Keratinocyte (primary cell): ENCODE data around the gene EFR3B. TPM values are rescaled to one million over a fixed set of nuclear protein-coding genes. Genes with fewer than 3 reads are reported as not detected.

Experiments
- DNase-seq: peaks from one replicate; pipeline ENCODE4 v3.0.0-alpha.2; 2011; ENCODE audit warnings: low read depth, missing footprints, low spot score
- FAIRE-seq: peaks from 2 replicates; lab custom pipeline; 2011; peaks lifted over from hg19 to GRCh38; lab: Jason Lieb, UNC
- H2AFZ ChIP-seq: 2 replicates; pipeline ENCODE4 v1.6.0; 2012; ENCODE audit warnings: low read length, control low read depth, inconsistent platforms; ENCODE audit not compliant: control insufficient read depth
- H3K27ac ChIP-seq: 2 replicates; pipeline ENCODE4 v1.5.1; 2011; ENCODE audit warnings: low read length; ENCODE audit not compliant: control insufficient read depth, insufficient read depth
- H3K27me3 ChIP-seq: 3 replicates; pipeline ENCODE4 v1.6.0; 2011; ENCODE audit warnings: low read length; ENCODE audit not compliant: control insufficient read depth, insufficient read depth; ENCODE audit errors: extremely low read depth
- H3K36me3 ChIP-seq, 2 experiments: 2 replicates in 1 of 2; 3 replicates in 1 of 2; pipeline ENCODE4 v1.5.1; 2011; ENCODE audit warnings: low read length in 2 of 2, mild to moderate bottlenecking in 1 of 2; ENCODE audit not compliant: control insufficient read depth in 2 of 2, insufficient read depth in 2 of 2; ENCODE audit errors: extremely low read depth in 1 of 2
- H3K4me1 ChIP-seq: 3 replicates; pipeline ENCODE4 v1.5.1; 2011; ENCODE audit warnings: low read length; ENCODE audit not compliant: control insufficient read depth, insufficient read depth; ENCODE audit errors: extremely low read depth
- H3K4me2 ChIP-seq: 3 replicates; pipeline ENCODE4 v1.6.0; 2011; ENCODE audit warnings: low read depth, low read length; ENCODE audit not compliant: control insufficient read depth, insufficient read depth; ENCODE audit errors: extremely low read depth
- H3K4me3 ChIP-seq, 3 experiments: fragments of 200-600 bp in 1 of 3; sonication (generic) in 1 of 3; 2 replicates in 2 of 3; 3 replicates in 1 of 3; pipeline ENCODE4 v1.5.1; 2011 to 2016; ENCODE audit warnings: low read length in 3 of 3, mild to moderate bottlenecking in 3 of 3, control low read depth in 2 of 3, inconsistent platforms in 1 of 3, low read depth in 1 of 3, mixed read lengths in 1 of 3, mixed run types in 1 of 3, moderate library complexity in 1 of 3; ENCODE audit not compliant: control insufficient read depth in 2 of 3, insufficient read depth in 2 of 3; ENCODE audit errors: extremely low read depth in 1 of 3
- H3K79me2 ChIP-seq: 2 replicates; pipeline ENCODE4 v1.6.0; 2012; ENCODE audit warnings: low read length; ENCODE audit not compliant: control insufficient read depth, insufficient read depth
- H3K9ac ChIP-seq: 3 replicates; pipeline ENCODE4 v1.6.0; 2011; ENCODE audit warnings: low read length; ENCODE audit not compliant: control insufficient read depth, insufficient read depth; ENCODE audit errors: extremely low read depth
- H3K9me1 ChIP-seq: 3 replicates; pipeline ENCODE4 v1.6.0; 2011; ENCODE audit warnings: low read length; ENCODE audit not compliant: control insufficient read depth, insufficient read depth; ENCODE audit errors: extremely low read depth
- H3K9me3 ChIP-seq: 2 replicates; pipeline ENCODE4 v1.5.1; 2012; ENCODE audit warnings: low read depth, low read length; ENCODE audit not compliant: control insufficient read depth
- H4K20me1 ChIP-seq: 3 replicates; pipeline ENCODE4 v1.6.0; 2011; ENCODE audit warnings: low read length; ENCODE audit not compliant: control insufficient read depth, insufficient read depth; ENCODE audit errors: extremely low read depth
- CTCF ChIP-seq, 3 experiments: IDR thresholded peaks in 1 of 3; conservative IDR thresholded peaks in 1 of 3; optimal IDR thresholded peaks in 1 of 3; 2 replicates in 2 of 3; 3 replicates in 1 of 3; pipeline versions ENCODE3 to v1.5.1; 2011; ENCODE audit warnings: low read length in 3 of 3, mild to moderate bottlenecking in 3 of 3, moderate library complexity in 2 of 3, control low read depth in 1 of 3, inconsistent platforms in 1 of 3; ENCODE audit not compliant: insufficient read depth in 2 of 3; ENCODE audit errors: extremely low read depth in 1 of 3
- EZH2 ChIP-seq: IDR thresholded peaks from one replicate; pipeline ENCODE4 v1.6.1; 2012; ENCODE audit warnings: inconsistent platforms, mild to moderate bottlenecking, low read length, moderate library complexity
- dilution Hi-C: fragments of 300-500 bp; cut with MboI; formaldehyde crosslinking; loops from one replicate; pipeline ENCODE4 v1.7.0; 2020; ENCODE audit warnings: low sequenced_read_pairs; ENCODE audit not compliant: extremely low pct_ligation_motif_present
- polyA plus RNA-seq, 5 experiments: library from polyadenylated mRNA; depleted of rRNA in 3 of 5; stranded (reverse) in 3 of 5; stranded (forward) in 1 of 5; unstranded in 1 of 5; fragments of >200 nt; gene quantifications; 1 replicate in 1 of 5; 2 replicates in 3 of 5; 3 replicates in 1 of 5; pipeline versions ENCODE4 v1.2.1 to v1.2.3, GENCODE V29; 2011 to 2012; ENCODE audit warnings: missing spikeins in 2 of 5, low read depth in 1 of 5, low replicate concordance in 1 of 5

The EFR3B gene
- polyA plus RNA-seq, 1 donor (not counting 4 experiments of a cell fraction or from before 2014, with no cell fraction given) = 0.09 TPM

- dilution Hi-C loops = no loop called here
- Histone ChIP-seq H3K36me3 (no peaks in the 10 kb centered on the region), H3K27ac (no peak overlapping the region), H3K27me3 (peaks cover 43% of the 10 kb centered on the region), H3K4me3 (no peak overlapping the region), H3K4me2 (no peak overlapping the region), H3K79me2 (no peaks in the 10 kb centered on the region), H4K20me1 (no peaks in the 10 kb centered on the region), H3K9me1 (no peaks in the 10 kb centered on the region), H2AFZ (no peak overlapping the region), H3K9me3 (no peaks in the 10 kb centered on the region), H3K4me1 (peaks cover 3% of the 10 kb centered on the region), H3K9ac (no peak overlapping the region)
- FAIRE-seq (no peak), DNase-seq (no peak)
- TF ChIP-seq EZH2 (no peak), CTCF (optimal IDR thresholded peaks at IDR 0.05 in 1 of 3, IDR thresholded peaks at IDR 0.05 in 1 of 3, conservative IDR thresholded peaks at IDR 0.05 in 1 of 3; ENCODE audit: extremely low read depth in 1 of 3, insufficient read depth in 2 of 3, low read length in 3 of 3) (peak in 2 of 3 experiments; percentile 6 to 15)
Measured at GRCh38 chr2:25129901-25130520, 88.1 kb downstream of the EFR3B start.

GRCh38 chr2:25131253-25131566 lies 89.3 kb downstream of the EFR3B start:
- dilution Hi-C loops = no loop called here
- H3K9me3 ChIP-seq = no peaks in the 10 kb centered on the region
- H3K9ac ChIP-seq = no peak overlapping the region
- peak overlapping the region; percentile 59 for H3K4me2 ChIP-seq
- TF ChIP-seq CTCF (optimal IDR thresholded peaks at IDR 0.05 in 1 of 3, IDR thresholded peaks at IDR 0.05 in 1 of 3, conservative IDR thresholded peaks at IDR 0.05 in 1 of 3; ENCODE audit: extremely low read depth in 1 of 3, insufficient read depth in 2 of 3, low read length in 3 of 3) (no peak), EZH2 (no peak)
- DNase-seq (no peak), FAIRE-seq (no peak)
- peaks cover 43% of the 10 kb centered on the region for H3K27me3 ChIP-seq
- H3K9me1 ChIP-seq = no peaks in the 10 kb centered on the region
- H3K36me3 ChIP-seq = no peaks in the 10 kb centered on the region
- no peak overlapping the region for H2AFZ ChIP-seq
- H3K79me2 ChIP-seq = no peaks in the 10 kb centered on the region
- peaks cover 3% of the 10 kb centered on the region for H3K4me1 ChIP-seq
- H3K4me3 ChIP-seq = peak overlapping the region in 1 of 3 experiments; percentile 39
- H3K27ac ChIP-seq = no peak overlapping the region
- no peaks in the 10 kb centered on the region for H4K20me1 ChIP-seq
